HepG2 (cell line): Measurements from ENCODE around the gene FCN3. TPM values are rescaled to one million over a fixed set of nuclear protein-coding genes. Genes with fewer than 3 reads are reported as not detected.
A peak's percentile ranks its signal among the peaks of the same experiment; 100 is the strongest.

Experiments
- NCOA1 ChIP-seq: sonication (generic); formaldehyde crosslinking; IDR thresholded peaks from 2 replicates; pipeline ENCODE4 v1.9.0; 2021; ENCODE audit warnings: missing genetic modification reagents
- POLR2AphosphoS2 ChIP-seq: IDR thresholded peaks from 2 replicates; pipeline ENCODE4 v1.6.1; 2011; ENCODE audit warnings: low read depth, low read length, improper control_type of control experiment
- REST ChIP-seq, 2 experiments: IDR thresholded peaks; 2 replicates each; pipeline ENCODE4 v1.6.1; 2011 to 2012; ENCODE audit warnings: low read length in 2 of 2, borderline replicate concordance in 1 of 2, low read depth in 1 of 2, mild to moderate bottlenecking in 1 of 2, moderate library complexity in 1 of 2
- SMC3 ChIP-seq: IDR thresholded peaks from 2 replicates; pipeline ENCODE4 v1.6.1; 2011; ENCODE audit warnings: low read length, improper control_type of control experiment
- SP5 ChIP-seq: IDR thresholded peaks from 2 replicates; pipeline ENCODE4 v1.6.1; 2016; ENCODE audit warnings: low read depth, borderline replicate concordance
- TCF12 ChIP-seq, 2 experiments: fragments of 450-650 bp in 1 of 2; sonication (generic) in 1 of 2; formaldehyde crosslinking in 1 of 2; IDR thresholded peaks; 2 replicates each; pipeline versions ENCODE4 v1.6.1 to v1.8.0; 2017 to 2022; ENCODE audit warnings: antibody characterized with exemption in 1 of 2, mild to moderate bottlenecking in 1 of 2, missing genetic modification reagents in 1 of 2, moderate library complexity in 1 of 2
- ZBTB4 ChIP-seq: sonication (generic); formaldehyde crosslinking; IDR thresholded peaks from 2 replicates; pipeline ENCODE4 v1.4.0; 2020; ENCODE audit warnings: missing genetic modification reagents, mild to moderate bottlenecking, borderline replicate concordance
- ZNF143 ChIP-seq: sonication (generic); formaldehyde crosslinking; IDR thresholded peaks from 2 replicates; pipeline ENCODE4 v1.4.0; 2020; ENCODE audit warnings: missing genetic modification reagents
- ZNF264 ChIP-seq: sonication (generic); formaldehyde crosslinking; IDR thresholded peaks from 2 replicates; pipeline ENCODE4 v1.4.0; 2020; ENCODE audit warnings: missing genetic modification reagents
- ZNF274 ChIP-seq: sonication (generic); formaldehyde crosslinking; IDR thresholded peaks from 2 replicates; pipeline ENCODE4 v1.5.1; 2020; ENCODE audit warnings: mild to moderate bottlenecking, missing genetic modification reagents
- ZNF276 ChIP-seq: sonication (generic); formaldehyde crosslinking; IDR thresholded peaks from 2 replicates; pipeline ENCODE4 v1.4.0; 2020; ENCODE audit warnings: mild to moderate bottlenecking, low read depth, missing genetic modification reagents
- ZNF557 ChIP-seq: sonication (generic); formaldehyde crosslinking; IDR thresholded peaks from 2 replicates; pipeline ENCODE4 v1.4.0; 2020; ENCODE audit warnings: missing genetic modification reagents
- ZNF574 ChIP-seq: sonication (generic); formaldehyde crosslinking; IDR thresholded peaks from 2 replicates; pipeline ENCODE4 v1.4.0; 2020; ENCODE audit warnings: missing genetic modification reagents
- polyA plus RNA-seq, 8 experiments: library from polyadenylated mRNA; depleted of rRNA in 3 of 8; stranded (reverse) in 7 of 8; unstranded in 1 of 8; fragments of >200 nt; fragmentation: Illumina TruSeq in 4 of 8; extraction: Trizol in 4 of 8; gene quantifications; 2 replicates each; pipeline versions ENCODE4 v1.2.1 to v1.2.3, GENCODE V29; 2011 to 2016; ENCODE audit warnings: low read depth in 4 of 8, missing spikeins in 1 of 8, mixed read lengths in 1 of 8; ENCODE audit not compliant: insufficient read depth in 1 of 8
- total RNA-seq, 5 experiments: library from RNA; depleted of rRNA; stranded (reverse); fragments of >200 nt; fragmentation: Illumina TruSeq; extraction: Trizol; gene quantifications; 2 replicates each; pipeline ENCODE4 v1.2.3, GENCODE V29; 2016; ENCODE audit warnings: low read depth in 1 of 5

FCN3 gene
- total and polyA plus RNA-seq, 2 of the 13 experiments (the other 11 are each of a cell fraction or from before 2014, with no cell fraction given), result not detected

GRCh38 chr1:27321813-27322568 lies 52.6 kb downstream of the FCN3 start, which contains the start of gene TMEM222 (continued):
- no peak for TF ChIP-seq TCF12 (IDR thresholded peaks at IDR 0.05)
- TF ChIP-seq TCF12 (CRISPR knock-in tag; IDR thresholded peaks at IDR 0.05), result peak; percentile 65; the same call in 1 of the 2 replicates
- no peak for TF ChIP-seq POLR2AphosphoS2
- no peak for TF ChIP-seq ZNF276 (CRISPR knock-in tag)
- peak; percentile 57; the same call in 1 of the 2 replicates for TF ChIP-seq ZNF264 (CRISPR knock-in tag)
- peak; percentile 96 for TF ChIP-seq ZNF574
- TF ChIP-seq ZNF557, result 0 out of 2 replicates have a peak, but pooled peaks have one; percentile 49
- no peak for TF ChIP-seq REST (IDR thresholded peaks at IDR 0.05; ENCODE audit: borderline replicate concordance in 1 of 2, low read depth in 1 of 2, low read length in 2 of 2)
- TF ChIP-seq ZBTB4 (CRISPR knock-in tag), result peak; percentile 61
- peak; percentile 58; the same call in 1 of the 2 replicates for TF ChIP-seq ZNF143
- 0 out of 2 replicates have a peak, but pooled peaks have one; percentile 51 for TF ChIP-seq NCOA1 (CRISPR knock-in tag)
- no peak; the same call in 1 of the 2 replicates for TF ChIP-seq SMC3
- TF ChIP-seq SP5, result peak; percentile 35; the same call in 1 of the 2 replicates
- TF ChIP-seq ZNF274, result 0 out of 2 replicates have a peak, but pooled peaks have one; percentile 42
